Activated gamma-delta T cell treated with anti-CD3 and anti-CD28 coated beads, Interleukin-2, amount 50 U/mL, for 16 hours (primary cell): ENCODE data around the gene SHANK2.

Source experiments
- DNase-seq: peaks from one replicate; pipeline ENCODE4 v3.0.0-alpha.2; 2020; ENCODE audit warnings: low read depth

SHANK2 gene

DNA sequence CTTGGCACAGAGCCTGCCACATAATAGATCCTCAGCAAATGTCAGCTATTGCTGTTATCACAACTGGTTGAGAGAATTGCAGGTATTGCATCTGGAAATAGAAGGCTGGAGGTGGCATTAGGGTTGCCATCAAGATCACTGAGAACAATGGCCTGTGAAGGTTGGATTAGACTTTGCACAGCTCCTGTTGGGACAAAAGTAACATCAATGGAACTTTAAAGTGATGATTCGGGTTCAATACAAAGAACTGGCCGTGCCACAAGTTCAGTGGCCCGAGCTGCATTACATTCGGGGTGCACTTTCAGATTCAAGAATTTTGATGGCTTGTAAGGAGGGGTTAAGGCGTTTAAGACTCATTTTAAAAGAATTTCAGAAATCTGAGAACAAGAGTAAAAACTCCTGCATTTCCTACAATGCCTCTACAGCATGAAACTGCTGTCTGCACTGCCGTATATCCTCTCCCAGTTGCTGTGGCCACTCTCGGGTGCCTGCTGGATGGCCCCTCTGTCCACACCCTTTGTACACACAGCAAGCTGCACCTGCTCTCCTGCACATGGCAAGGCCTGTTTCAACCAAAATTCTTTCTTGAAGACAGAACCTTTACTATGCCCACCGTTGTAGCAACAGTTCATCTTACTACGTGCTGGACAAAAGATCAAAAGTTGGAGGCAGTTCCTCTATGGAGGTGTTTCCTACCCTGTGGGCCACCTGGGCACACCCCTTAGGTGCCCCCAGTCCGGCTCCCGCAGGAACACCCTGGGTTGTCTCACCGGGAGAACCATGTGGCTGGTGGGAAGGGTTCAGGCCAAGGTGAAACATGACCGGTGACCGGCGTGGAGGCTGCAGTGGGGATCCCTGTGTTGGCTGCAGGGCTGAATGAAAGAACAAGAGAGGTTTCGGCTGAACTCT is 17.5 kb upstream of the SHANK2 start:
- DNase-seq: no peak

DNA sequence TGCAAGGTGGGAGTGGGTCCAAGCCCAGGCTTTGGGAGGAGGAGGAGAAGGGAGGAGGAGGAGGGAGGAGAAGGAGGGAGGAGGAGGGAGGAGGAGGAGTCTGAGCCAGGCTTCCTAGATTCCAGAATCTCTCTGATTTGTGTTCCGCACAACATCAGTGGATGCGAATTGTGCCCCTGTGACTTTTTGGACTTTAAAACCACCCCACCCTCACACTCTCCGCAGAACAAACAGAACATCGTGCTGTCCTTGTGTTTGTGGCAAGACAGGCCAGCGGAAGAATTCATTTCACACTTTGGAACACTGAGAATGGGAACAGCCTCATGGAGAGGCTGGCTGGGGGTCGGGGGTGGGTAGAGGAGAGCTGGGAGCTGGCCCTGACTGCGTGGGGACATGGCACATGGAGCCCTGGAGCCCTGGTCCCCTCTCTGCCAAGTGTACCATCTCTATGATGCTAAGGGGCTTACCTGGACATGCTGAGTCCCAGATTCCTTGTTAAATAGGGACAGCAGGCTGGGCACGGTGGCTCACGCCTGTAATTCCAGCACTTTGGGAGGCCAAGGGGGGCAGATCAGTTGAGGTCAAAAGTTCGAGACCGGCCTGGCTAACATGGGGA is 16.4 kb upstream of the SHANK2 start:
- DNase-seq: no peak

- no peak for DNase-seq
Measured at GRCh38 chr11:71267807-71268421, 15.5 kb upstream of the SHANK2 start.

DNA sequence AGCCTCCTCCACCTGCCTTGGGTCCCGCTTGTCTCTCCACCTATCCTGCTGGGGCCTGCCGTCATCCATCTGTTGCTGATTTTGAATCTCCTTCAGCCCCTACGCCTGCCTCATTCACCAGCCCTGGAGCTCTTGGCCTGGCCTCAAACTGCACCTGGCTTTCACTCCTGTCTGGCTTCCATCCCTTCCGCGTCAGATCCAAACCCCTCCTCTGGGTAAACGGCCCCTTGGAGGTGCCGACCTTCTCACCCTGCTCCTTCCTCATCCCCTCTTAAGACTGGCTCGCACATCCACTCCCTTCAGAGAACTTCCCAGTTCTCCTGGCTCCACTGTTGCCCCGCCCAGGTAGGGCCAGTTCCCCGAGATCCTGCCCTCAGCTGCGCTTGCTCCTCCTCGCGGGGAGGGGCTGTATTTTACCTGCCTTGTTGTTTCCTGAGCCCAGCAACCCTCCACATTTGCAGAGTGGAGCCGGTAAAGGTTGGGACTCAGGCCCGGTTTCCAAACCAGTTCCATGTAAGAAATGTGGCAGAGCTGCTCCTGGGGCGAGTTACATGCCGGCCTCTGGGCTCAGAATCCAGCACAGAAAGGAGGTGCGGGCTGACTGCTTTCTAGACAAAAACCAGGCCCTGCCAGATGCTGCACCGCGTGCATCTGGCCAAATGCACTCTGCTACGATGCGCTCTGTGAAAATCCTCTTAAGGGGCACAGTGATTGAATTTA is 13.9 kb upstream of the SHANK2 start:
- DNase-seq: no peak

DNA sequence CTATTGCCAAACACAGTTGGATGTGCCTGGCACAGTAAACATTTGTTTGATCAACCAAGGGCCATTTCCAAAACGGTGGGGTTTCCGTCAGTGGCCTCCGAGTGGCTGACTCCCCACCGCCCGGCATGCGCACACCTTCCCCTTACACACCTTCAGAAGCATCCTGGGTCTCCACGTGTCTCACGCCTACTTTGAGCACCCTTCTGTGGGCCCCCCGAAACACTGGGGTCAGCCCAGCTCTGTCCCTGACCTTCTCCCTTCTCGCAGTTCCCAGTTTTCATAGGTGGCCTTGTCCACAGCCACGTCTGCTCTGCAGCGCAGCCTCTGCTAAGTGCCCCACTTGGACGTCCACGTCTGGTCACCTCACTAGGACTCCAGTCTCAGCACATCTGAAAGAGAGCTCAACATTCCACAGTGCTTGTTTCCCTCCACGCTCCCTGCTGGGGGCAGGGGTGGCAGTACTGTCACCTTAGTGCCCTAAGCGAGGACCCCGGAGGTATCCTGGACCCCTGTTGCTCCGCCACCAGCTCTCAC is 13.2 kb upstream of the SHANK2 start:
- no peak for DNase-seq

GRCh38 chr11:71263386-71263785 is 11.0 kb upstream of the SHANK2 start:
- no peak for DNase-seq

DNA sequence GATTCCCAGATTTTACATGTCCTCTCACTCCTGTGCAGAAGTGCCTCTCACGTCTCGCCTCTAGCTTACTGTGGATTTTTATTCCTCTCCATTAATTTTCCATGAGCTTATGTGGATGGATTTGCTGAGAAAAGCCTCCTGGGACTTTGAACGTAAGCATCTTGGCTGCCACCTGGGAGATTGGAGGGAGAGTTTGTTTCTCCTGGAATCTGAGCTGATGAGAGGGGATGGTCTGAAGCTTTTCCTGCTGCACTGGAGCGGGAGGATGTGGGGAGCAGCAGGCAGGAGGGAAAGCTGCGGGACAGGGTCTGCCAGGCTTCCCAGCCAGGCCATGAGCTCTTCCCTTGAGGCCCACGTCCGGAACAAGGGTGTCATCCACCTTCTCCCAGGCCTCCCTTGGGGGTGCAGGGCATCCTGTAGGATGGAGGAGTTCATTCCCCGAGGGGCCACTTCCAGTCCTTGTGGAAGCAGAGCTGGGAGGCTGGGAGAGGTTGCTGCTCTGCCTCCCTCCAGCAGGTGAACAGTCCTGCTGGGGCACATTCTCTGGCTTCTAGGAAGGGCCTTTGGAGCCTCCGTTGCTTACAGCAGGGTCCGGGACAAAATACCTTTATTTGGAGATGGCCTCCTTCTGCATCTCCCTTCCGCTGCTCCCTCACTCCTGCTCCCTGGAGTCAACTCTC is 3.6 kb upstream of the SHANK2 start:
- no peak for DNase-seq

GRCh38 chr11:71255323-71255722 is 2.9 kb upstream of the SHANK2 start:
- no peak for DNase-seq

DNA sequence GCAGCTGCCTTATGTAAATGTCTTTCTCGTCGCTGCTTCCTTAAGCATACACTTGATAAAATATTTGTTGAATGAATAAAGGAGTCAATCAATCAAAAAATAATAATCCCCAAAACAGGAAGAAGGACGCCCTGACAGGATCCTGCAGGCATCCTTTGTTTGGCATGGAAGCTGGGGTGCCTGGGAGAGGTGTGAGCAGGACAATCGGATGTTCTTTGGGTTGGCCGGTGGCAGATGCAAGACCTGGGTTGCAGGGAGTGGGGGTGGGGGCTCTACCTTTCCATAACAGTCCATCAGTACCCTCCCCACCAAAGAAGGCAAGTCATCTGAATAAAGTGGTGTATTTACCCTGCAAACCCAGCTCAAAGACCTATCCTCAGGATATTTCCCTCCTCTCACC is 1.4 kb upstream of the SHANK2 start:
- no peak for DNase-seq

DNA sequence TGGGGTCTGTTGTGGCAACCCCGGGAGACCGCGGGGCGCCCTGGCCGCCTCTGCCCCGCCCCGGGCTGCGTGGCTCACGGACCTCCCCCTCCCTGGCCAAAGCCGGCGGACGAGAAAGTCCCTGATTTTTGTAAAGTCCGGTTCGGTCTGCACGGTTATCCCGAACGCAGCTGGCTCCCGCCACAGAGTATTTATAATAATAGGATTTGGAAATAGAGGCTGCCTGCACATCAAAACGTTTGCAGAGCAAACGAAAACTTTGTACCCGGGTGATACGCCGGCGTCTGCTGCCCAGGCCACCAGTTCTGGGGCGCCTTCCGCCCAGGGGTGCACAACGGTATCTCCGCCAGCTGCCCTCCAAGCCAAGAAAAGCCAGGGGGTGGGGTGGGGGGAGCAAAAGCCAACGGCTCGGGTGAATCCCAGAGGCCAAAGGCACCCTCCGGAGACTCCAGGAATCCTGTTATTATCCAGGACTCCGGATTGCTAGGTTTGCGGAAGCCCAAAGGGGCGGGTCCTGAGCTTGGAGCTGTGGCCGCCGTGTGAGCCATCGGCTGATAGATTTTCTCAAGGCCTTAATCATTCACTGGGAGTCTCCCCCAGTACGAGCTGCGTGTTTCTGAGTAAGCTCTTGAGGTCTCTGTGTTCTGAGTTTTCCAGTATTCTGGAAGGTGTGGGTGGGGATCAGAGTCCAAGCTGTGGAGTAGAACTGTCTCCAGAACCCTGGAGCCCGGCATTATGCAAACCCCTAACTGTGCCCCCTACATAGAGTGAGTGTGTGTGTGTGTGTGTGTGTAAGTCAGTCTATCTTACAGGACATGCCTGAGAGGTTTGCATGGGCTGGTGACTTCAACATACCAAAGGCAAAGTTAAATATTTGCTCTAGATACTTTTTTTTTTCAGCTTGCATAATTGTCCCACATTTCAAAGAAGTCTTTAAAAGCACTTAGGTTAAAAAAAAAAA is 673 bp upstream of the SHANK2 start:
- DNase-seq: no peak

DNA sequence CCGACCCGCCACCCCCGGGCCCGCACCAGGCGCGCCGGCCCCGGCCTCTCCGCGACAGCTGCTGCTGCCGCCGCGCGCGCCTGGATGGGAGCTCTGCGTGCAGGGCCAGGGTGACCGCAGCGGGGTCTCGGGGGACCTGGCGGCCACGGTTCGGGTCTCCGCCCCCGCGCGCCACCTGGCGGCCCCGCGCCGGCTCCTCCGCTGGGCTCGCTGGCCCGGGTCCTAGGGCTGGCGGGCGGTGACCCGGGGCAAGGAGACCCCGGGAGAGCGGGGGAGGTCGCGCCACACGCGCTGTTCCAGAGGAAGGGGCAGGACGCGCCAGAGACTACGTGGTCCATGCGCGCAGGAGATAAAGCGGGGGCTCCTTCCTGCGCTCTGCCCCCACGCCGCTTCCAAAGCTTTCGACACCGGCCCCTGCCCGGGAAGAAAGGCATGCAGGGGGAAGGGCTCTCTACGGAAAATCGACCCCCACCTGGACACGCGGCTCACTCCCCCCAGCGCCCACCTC is 562 bp downstream of the SHANK2 start:
- DNase-seq: no peak

- DNase-seq: no peak
Measured at GRCh38 chr11:71251151-71251721, 1.1 kb downstream of the SHANK2 start.

- no peak for DNase-seq
Measured at GRCh38 chr11:71250523-71251150, 1.7 kb downstream of the SHANK2 start.

DNA sequence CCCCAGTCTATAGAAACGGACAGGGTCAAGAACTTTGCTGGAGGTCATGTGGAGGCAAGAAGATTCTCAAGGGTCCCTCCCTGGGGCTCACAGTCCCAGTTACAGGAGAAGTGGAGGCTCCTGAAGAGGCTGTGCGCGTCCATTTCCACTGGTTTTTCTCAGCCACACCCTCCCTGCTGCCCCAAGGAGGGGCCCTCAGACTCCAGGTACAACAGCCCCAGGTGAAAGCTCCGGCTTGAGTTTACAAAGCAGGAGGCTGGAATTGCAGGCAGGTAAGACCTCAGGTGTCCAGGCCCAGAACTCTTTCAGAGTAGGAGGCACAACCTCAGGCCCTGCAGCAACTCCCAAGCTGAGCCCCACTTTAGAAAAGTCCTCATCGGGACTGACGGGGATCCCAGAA is 3.1 kb downstream of the SHANK2 start:
- DNase-seq: no peak

GRCh38 chr11:71248656-71249055 is 3.7 kb downstream of the SHANK2 start:
- DNase-seq: no peak

- DNase-seq: no peak
Measured at GRCh38 chr11:71248251-71248570, 4.2 kb downstream of the SHANK2 start.

GRCh38 chr11:71247551-71248250 is 4.7 kb downstream of the SHANK2 start:
- no peak for DNase-seq

GRCh38 chr11:71246559-71246958 is 5.8 kb downstream of the SHANK2 start:
- no peak for DNase-seq
